HepG2 (cell line): Measurements from ENCODE around the gene JPH4. TPM values are rescaled to one million over a fixed set of nuclear protein-coding genes. Genes with fewer than 3 reads are reported as not detected.

Experiments used
- GZF1 ChIP-seq: sonication (generic); formaldehyde crosslinking; IDR thresholded peaks from 2 replicates; pipeline ENCODE4 v1.5.1; 2020; ENCODE audit warnings: mild to moderate bottlenecking, missing genetic modification reagents
- HNF4A ChIP-seq: sonication (generic); formaldehyde crosslinking; IDR thresholded peaks from 2 replicates; pipeline ENCODE4 v1.4.0; 2020; ENCODE audit warnings: missing genetic modification reagents
- JUND ChIP-seq: sonication (generic); formaldehyde crosslinking; IDR thresholded peaks from 2 replicates; pipeline ENCODE4 v1.8.0; 2022; ENCODE audit warnings: mild to moderate bottlenecking, missing genetic modification reagents
- NRL ChIP-seq: sonication (generic); formaldehyde crosslinking; IDR thresholded peaks from 2 replicates; pipeline ENCODE4 v1.5.0; 2020; ENCODE audit warnings: missing genetic modification reagents, mild to moderate bottlenecking, moderate library complexity, borderline replicate concordance
- ZBTB7B ChIP-seq: sonication (generic); formaldehyde crosslinking; IDR thresholded peaks from 2 replicates; pipeline ENCODE4 v1.4.0; 2020; ENCODE audit warnings: missing genetic modification reagents
- ZNF17 ChIP-seq: sonication (generic); formaldehyde crosslinking; IDR thresholded peaks from 2 replicates; pipeline ENCODE4 v1.5.0; 2020; ENCODE audit warnings: mild to moderate bottlenecking, missing genetic modification reagents
- polyA plus RNA-seq, 8 experiments: library from polyadenylated mRNA; depleted of rRNA in 3 of 8; stranded (reverse) in 7 of 8; unstranded in 1 of 8; fragments of >200 nt; fragmentation: Illumina TruSeq in 4 of 8; extraction: Trizol in 4 of 8; gene quantifications; 2 replicates each; pipeline versions ENCODE4 v1.2.1 to v1.2.3, GENCODE V29; 2011 to 2016; ENCODE audit warnings: low read depth in 4 of 8, missing spikeins in 1 of 8, mixed read lengths in 1 of 8; ENCODE audit not compliant: insufficient read depth in 1 of 8
- total RNA-seq, 5 experiments: library from RNA; depleted of rRNA; stranded (reverse); fragments of >200 nt; fragmentation: Illumina TruSeq; extraction: Trizol; gene quantifications; 2 replicates each; pipeline ENCODE4 v1.2.3, GENCODE V29; 2016; ENCODE audit warnings: low read depth in 1 of 5
- TF ChIP-seq, protein P1 (sequence below): sonication (generic); formaldehyde crosslinking; IDR thresholded peaks from 2 replicates; pipeline ENCODE4 v1.5.1; 2020; ENCODE audit warnings: mild to moderate bottlenecking, missing genetic modification reagents, moderate library complexity
- TF ChIP-seq, protein P2 (sequence below): sonication (generic); formaldehyde crosslinking; IDR thresholded peaks from 2 replicates; pipeline ENCODE4 v1.5.1; 2020; ENCODE audit warnings: missing genetic modification reagents, mild to moderate bottlenecking, borderline replicate concordance
- TF ChIP-seq, protein P3 (sequence below): IDR thresholded peaks from 2 replicates; pipeline ENCODE4 v1.6.1; 2016; ENCODE audit warnings: mild to moderate bottlenecking, missing biosample characterization, missing genetic modification reagents
- TF ChIP-seq, protein P4 (sequence below): sonication (generic); formaldehyde crosslinking; IDR thresholded peaks from 2 replicates; pipeline ENCODE4 v1.4.0; 2020; ENCODE audit warnings: mild to moderate bottlenecking, low read depth, missing genetic modification reagents

The JPH4 gene
- total and polyA plus RNA-seq, 2 of the 13 experiments (the other 11 are each of a cell fraction or from before 2014, with no cell fraction given): 0.08 to 0.22 TPM

DNA sequence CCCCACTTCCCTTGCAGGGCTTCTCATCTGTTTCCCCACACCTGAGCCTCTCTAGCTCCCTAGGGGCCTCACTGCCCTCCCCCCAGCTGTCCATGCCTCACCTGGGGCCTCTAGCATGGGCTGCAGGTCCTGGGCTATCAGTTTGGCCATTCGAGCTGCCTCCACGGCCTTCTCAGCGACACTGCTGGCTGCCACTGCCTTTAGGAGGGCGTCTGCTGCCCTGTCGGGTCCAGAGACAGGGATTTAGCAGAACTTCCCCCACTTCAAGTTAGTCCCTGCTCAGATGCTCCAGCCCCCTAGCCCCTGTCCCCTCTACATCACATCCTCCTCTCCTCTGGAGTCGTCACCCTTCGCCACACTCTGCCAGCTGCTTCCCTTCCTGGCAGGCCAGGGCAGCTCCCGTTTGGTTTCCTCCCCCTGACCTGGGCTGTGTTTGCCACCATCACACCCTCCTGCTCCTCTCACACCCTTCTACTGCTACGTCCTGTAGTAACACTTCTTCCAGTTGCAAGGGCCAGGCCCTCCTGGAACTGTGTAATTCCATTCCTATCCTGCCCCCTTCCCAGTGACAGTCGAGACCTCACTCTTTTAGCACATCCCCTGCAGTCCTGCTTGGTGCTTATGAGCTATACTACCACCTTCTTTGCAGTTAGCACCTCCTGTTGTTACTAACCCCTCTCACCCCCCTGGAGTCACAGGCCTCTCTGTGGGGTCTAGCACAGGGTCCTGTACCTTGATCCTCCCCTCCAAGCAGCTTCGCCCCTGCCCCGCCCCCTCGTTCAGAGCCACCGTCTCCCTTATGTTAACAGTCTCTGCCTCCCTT, 6.7 kb downstream of the JPH4 start (continued):
- TF ChIP-seq, protein P1, sequence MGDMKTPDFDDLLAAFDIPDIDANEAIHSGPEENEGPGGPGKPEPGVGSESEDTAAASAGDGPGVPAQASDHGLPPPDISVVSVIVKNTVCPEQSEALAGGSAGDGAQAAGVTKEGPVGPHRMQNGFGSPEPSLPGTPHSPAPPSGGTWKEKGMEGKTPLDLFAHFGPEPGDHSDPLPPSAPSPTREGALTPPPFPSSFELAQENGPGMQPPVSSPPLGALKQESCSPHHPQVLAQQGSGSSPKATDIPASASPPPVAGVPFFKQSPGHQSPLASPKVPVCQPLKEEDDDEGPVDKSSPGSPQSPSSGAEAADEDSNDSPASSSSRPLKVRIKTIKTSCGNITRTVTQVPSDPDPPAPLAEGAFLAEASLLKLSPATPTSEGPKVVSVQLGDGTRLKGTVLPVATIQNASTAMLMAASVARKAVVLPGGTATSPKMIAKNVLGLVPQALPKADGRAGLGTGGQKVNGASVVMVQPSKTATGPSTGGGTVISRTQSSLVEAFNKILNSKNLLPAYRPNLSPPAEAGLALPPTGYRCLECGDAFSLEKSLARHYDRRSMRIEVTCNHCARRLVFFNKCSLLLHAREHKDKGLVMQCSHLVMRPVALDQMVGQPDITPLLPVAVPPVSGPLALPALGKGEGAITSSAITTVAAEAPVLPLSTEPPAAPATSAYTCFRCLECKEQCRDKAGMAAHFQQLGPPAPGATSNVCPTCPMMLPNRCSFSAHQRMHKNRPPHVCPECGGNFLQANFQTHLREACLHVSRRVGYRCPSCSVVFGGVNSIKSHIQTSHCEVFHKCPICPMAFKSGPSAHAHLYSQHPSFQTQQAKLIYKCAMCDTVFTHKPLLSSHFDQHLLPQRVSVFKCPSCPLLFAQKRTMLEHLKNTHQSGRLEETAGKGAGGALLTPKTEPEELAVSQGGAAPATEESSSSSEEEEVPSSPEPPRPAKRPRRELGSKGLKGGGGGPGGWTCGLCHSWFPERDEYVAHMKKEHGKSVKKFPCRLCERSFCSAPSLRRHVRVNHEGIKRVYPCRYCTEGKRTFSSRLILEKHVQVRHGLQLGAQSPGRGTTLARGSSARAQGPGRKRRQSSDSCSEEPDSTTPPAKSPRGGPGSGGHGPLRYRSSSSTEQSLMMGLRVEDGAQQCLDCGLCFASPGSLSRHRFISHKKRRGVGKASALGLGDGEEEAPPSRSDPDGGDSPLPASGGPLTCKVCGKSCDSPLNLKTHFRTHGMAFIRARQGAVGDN (CRISPR knock-in tag): peak; percentile 50; the same call in 1 of the 2 replicates
- peak; percentile 32 for TF ChIP-seq HNF4A (CRISPR knock-in tag)
- TF ChIP-seq, protein P2, sequence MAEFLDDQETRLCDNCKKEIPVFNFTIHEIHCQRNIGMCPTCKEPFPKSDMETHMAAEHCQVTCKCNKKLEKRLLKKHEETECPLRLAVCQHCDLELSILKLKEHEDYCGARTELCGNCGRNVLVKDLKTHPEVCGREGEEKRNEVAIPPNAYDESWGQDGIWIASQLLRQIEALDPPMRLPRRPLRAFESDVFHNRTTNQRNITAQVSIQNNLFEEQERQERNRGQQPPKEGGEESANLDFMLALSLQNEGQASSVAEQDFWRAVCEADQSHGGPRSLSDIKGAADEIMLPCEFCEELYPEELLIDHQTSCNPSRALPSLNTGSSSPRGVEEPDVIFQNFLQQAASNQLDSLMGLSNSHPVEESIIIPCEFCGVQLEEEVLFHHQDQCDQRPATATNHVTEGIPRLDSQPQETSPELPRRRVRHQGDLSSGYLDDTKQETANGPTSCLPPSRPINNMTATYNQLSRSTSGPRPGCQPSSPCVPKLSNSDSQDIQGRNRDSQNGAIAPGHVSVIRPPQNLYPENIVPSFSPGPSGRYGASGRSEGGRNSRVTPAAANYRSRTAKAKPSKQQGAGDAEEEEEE (CRISPR knock-in tag): 0 out of 2 replicates have a peak, but pooled peaks have one; percentile 54
- 0 out of 2 replicates have a peak, but pooled peaks have one; percentile 14 for TF ChIP-seq GZF1
- TF ChIP-seq, protein P3, sequence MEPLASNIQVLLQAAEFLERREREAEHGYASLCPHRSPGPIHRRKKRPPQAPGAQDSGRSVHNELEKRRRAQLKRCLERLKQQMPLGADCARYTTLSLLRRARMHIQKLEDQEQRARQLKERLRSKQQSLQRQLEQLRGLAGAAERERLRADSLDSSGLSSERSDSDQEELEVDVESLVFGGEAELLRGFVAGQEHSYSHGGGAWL: 0 out of 2 replicates have a peak, but pooled peaks have one; percentile 13
- TF ChIP-seq ZNF17 (CRISPR knock-in tag): no peak
- peak; percentile 70 for TF ChIP-seq NRL (CRISPR knock-in tag)
- TF ChIP-seq ZBTB7B (CRISPR knock-in tag): 0 out of 2 replicates have a peak, but pooled peaks have one; percentile 47
- TF ChIP-seq, protein P4, sequence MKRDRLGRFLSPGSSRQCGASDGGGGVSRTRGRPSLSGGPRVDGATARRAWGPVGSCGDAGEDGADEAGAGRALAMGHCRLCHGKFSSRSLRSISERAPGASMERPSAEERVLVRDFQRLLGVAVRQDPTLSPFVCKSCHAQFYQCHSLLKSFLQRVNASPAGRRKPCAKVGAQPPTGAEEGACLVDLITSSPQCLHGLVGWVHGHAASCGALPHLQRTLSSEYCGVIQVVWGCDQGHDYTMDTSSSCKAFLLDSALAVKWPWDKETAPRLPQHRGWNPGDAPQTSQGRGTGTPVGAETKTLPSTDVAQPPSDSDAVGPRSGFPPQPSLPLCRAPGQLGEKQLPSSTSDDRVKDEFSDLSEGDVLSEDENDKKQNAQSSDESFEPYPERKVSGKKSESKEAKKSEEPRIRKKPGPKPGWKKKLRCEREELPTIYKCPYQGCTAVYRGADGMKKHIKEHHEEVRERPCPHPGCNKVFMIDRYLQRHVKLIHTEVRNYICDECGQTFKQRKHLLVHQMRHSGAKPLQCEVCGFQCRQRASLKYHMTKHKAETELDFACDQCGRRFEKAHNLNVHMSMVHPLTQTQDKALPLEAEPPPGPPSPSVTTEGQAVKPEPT: no peak
- TF ChIP-seq JUND (CRISPR knock-in tag): 0 out of 2 replicates have a peak, but pooled peaks have one; percentile 6
